Measurements from ENCODE around the gene PCDH1.

PCDH1 gene

GRCh38 chr5:141808857-141809256 is 69.4 kb downstream of the PCDH1 start:
- DNase-seq (ENCODE audit: low read depth): no peak

GRCh38 chr5:141807732-141808131 is 70.5 kb downstream of the PCDH1 start:
- no peak for DNase-seq (ENCODE audit: low read depth)

DNA sequence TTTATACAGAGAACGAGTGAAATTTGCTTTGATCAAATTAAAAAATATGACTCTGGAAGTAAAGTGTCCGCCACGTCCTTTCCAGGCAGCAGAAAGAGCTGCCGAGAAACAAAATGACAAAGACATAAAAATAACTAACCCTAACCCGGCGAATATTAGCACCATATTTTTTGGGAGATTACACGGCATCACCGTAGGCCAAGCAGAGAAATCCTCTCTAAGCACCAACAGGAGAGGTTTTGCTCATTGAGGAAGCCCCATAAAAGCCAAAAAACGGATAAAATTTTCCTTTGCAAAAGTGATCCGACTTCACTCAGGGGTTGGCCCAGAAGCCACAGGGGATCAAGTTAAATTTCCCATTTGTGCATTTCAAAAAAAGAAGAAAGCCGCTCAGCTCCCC is 70.9 kb downstream of the PCDH1 start:
- DNase-seq (ENCODE audit: low read depth): no peak

DNA sequence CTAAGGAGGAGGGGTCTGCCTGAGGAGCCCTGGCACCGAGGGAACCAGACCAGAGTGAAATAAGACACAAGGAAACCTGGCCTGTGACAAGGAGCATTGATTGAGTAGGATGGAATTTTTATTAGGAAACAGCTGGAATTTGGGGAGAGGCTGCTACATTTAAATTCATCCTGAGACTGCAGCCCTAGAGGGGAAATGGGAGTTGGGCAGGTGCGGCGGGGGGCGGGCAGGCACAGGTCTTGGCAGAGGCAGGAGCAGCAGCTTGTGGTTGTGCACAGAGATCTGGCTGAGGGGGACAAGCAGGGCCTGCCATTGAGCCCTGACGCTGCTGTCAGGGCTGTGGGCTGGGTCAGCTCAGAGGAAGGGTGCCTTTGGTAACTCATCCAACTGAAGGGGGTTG is 71.6 kb downstream of the PCDH1 start:
- no peak for DNase-seq (ENCODE audit: low read depth)

- DNase-seq (ENCODE audit: low read depth): no peak
These were observed 72.2 kb downstream of the PCDH1 start for GRCh38 chr5:141805874-141806595.

GRCh38 chr5:141804475-141804874 is 73.7 kb downstream of the PCDH1 start:
- DNase-seq (ENCODE audit: low read depth): no peak

Data from fibroblast of the conjunctiva (primary cell).